Lower leg skin (tissue), 4 donors: ENCODE data around the gene TOX4. TPM values are rescaled to one million over a fixed set of nuclear protein-coding genes. Genes with fewer than 3 reads are reported as not detected.

Experiments used
- DNase-seq, 2 donors: peaks; one replicate each; pipeline ENCODE4 v3.0.0-alpha.2; 2019; ENCODE audit warnings: low spot score in 2 of 2
- H3K4me3 ChIP-seq: fragments of 200-600 bp; sonication (generic); 2 replicates; pipeline ENCODE4 v1.5.1; 2017; ENCODE audit warnings: mild to moderate bottlenecking, low read depth; ENCODE audit not compliant: poor library complexity, severe bottlenecking
- CTCF ChIP-seq, 3 donors: fragments of 450-650 bp; IDR thresholded peaks; one replicate each; pipeline ENCODE4 v1.5.1; 2016; ENCODE audit warnings: antibody characterized with exemption in 3 of 3, mild to moderate bottlenecking in 3 of 3, moderate library complexity in 2 of 3
- POLR2A ChIP-seq, 2 donors: fragments of 450-650 bp; IDR thresholded peaks; one replicate each; pipeline ENCODE4 v1.6.1; 2016 to 2017; ENCODE audit warnings: antibody characterized with exemption in 2 of 2, mild to moderate bottlenecking in 1 of 2, moderate library complexity in 1 of 2
- WGBS, 2 donors: methylation state at CpG; one replicate each; pipeline ENCODE4 v1.1.5; 2018; 5-methylcytosine and 5-hydroxymethylcytosine counted together
- intact Hi-C: fragments of 100-400 bp; cut with DNase I; formaldehyde crosslinking; loops from one replicate; pipeline ENCODE4 v1.15.0; 2023; ENCODE audit warnings: low total_unique reads
- total RNA-seq, 4 donors: library from RNA; depleted of rRNA; stranded (reverse); fragments of >200 nt; gene quantifications; one replicate each; pipeline ENCODE4 v1.1.0, GENCODE V29; 2016

Gene TOX4
- total RNA-seq, 4 donors from 2014 or later = 69.8 to 94.9 (median 75.7) TPM

- intact Hi-C loops = no loop called here
- peak; percentile 41 to 93 for DNase-seq
- H3K4me3 ChIP-seq = peak within 1 kb of the TSS; percentile 33
- no peak for TF ChIP-seq CTCF (IDR thresholded peaks at IDR 0.05)
- no peak for TF ChIP-seq POLR2A (IDR thresholded peaks at IDR 0.05)
- WGBS, 2 donors = 1 to 2% methylated on average over 37 to 40 of the region's 43 CpGs
These were observed 49.1 kb downstream of the TOX4 start, which contains the start of gene SALL2 for GRCh38 chr14:21525962-21526671. TSS of gene SALL2 (minus strand) at chr14:21526346. CDS start at chr14:21526127, 219 bp downstream.

GRCh38 chr14:21526672-21527317 lies 49.8 kb downstream of the TOX4 start:
- TF ChIP-seq CTCF (IDR thresholded peaks at IDR 0.05) (no peak), POLR2A (IDR thresholded peaks at IDR 0.05) (no peak)
- DNase-seq = no peak
- intact Hi-C loops = no loop called here
- WGBS, 2 donors = 24 to 28% methylated on average over 13 of the region's 13 CpGs
- H3K4me3 ChIP-seq = peak overlapping the region; percentile 33

DNA sequence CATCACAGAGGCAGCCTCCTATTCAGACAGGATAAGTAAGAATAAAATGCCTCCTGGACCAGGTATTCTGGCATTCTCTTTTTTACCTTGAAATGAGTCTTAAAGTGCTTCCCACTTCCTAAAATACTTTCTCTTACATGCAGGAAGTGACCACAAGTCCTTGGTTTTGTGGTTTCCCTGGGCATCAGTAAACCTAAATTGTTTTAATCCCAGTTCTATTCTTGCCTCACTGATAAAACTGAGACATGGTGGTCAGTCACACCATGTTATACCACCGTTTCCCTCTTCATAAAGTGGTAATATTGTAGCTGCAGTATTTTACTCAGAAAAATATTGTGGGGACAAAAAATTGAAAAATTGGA lies 50.3 kb downstream of the TOX4 start:
- TF ChIP-seq CTCF (IDR thresholded peaks at IDR 0.05) (no peak), POLR2A (IDR thresholded peaks at IDR 0.05) (no peak)
- no peak for DNase-seq
- no peak overlapping the region for H3K4me3 ChIP-seq
- 58 to 67% methylated on average over 1 of the region's 1 CpG for WGBS, 2 donors
- intact Hi-C loops = no loop called here

GRCh38 chr14:21528381-21529348 lies 51.7 kb downstream of the TOX4 start:
- WGBS, 2 donors = 79 to 88% methylated on average over 4 of the region's 4 CpGs
- no peak for TF ChIP-seq POLR2A (IDR thresholded peaks at IDR 0.05)
- TF ChIP-seq CTCF (IDR thresholded peaks at IDR 0.05) = no peak

DNA sequence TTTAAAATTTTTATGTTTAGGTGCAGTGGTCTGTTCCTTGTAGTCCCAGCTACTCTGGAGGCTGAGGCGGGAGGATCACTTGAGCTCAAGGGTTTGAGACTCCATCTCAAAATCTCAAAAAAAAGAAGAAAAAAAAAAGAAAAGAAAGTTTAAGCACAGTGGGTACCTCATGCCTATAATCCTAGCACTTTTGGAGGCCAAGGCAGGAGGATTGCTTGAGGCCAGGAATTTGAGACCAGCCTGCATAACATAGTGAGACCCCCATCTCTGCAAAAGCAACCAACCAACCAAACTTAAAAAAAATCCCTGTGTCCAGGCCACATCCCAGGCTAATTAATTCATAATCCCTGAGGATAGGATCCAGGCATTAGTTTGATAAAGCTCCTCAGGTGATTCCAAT lies 52.5 kb downstream of the TOX4 start:
- DNase-seq = no peak
- intact Hi-C loops = no loop called here
- no peak overlapping the region for H3K4me3 ChIP-seq
- 91 to 100% methylated on average over 1 of the region's 1 CpG for WGBS, 2 donors
- TF ChIP-seq POLR2A (IDR thresholded peaks at IDR 0.05) (no peak), CTCF (IDR thresholded peaks at IDR 0.05) (no peak)

More at GRCh38 chr14:21528381-21529348, 51.7 kb downstream of the TOX4 start:
- DNase-seq = no peak
- intact Hi-C loops = no loop called here
- no peak overlapping the region for H3K4me3 ChIP-seq
